Suprapubic skin (tissue), 4 donors: ENCODE measurements around the gene EPG5.

ENCODE experiments used
- CTCF ChIP-seq, 2 donors: fragments of 200-600 bp in 1 of 2; fragments of 450-650 bp in 1 of 2; sonication (generic) in 1 of 2; IDR thresholded peaks; one replicate each; pipeline ENCODE4 v1.5.1; 2016 to 2019; ENCODE audit warnings: antibody characterized with exemption in 2 of 2, mild to moderate bottlenecking in 1 of 2, moderate library complexity in 1 of 2
- EP300 ChIP-seq: sonication (generic); formaldehyde crosslinking; IDR thresholded peaks from one replicate; pipeline ENCODE4 v1.6.1; 2017; ENCODE audit warnings: antibody characterized with exemption
- POLR2AphosphoS5 ChIP-seq, 3 donors: sonication (generic); formaldehyde crosslinking; IDR thresholded peaks; one replicate each; pipeline ENCODE4 v1.6.1; 2017; ENCODE audit warnings: antibody characterized with exemption in 3 of 3

GRCh38 chr18:45930963-45931362 lies 36.2 kb downstream of the EPG5 start:
- no peak for TF ChIP-seq CTCF (IDR thresholded peaks at IDR 0.05)
- TF ChIP-seq POLR2AphosphoS5 (IDR thresholded peaks at IDR 0.05), result no peak
- TF ChIP-seq EP300, result no peak
